LNCAP (cell line): ENCODE results near the gene CROT.

ENCODE experiments used
- TF ChIP-seq, protein P1 (sequence below): fragments of 450-650 bp; IDR thresholded peaks from 2 replicates; pipeline ENCODE4 v1.5.1; 2017; ENCODE audit warnings: mild to moderate bottlenecking

Gene CROT

DNA sequence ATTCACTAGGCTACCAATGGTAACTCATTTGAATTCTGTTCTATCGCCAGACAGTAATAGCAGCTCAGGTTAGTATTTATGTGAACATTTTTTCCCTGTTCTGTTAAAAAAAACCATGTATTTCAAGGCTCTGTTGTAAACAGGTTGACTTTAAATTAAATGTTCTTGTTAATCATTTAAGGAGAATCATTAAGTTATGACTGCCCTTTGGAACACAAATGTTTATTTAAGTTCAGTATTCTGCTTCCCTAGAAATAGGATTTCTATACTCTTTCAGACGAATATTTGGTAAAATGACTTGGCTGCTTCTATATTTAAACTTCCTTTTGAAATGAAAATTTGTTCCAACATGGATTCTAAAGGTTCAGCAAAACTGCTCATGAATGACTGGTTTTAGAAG lies 13.1 kb upstream of the CROT start:
- TF ChIP-seq, protein P1, sequence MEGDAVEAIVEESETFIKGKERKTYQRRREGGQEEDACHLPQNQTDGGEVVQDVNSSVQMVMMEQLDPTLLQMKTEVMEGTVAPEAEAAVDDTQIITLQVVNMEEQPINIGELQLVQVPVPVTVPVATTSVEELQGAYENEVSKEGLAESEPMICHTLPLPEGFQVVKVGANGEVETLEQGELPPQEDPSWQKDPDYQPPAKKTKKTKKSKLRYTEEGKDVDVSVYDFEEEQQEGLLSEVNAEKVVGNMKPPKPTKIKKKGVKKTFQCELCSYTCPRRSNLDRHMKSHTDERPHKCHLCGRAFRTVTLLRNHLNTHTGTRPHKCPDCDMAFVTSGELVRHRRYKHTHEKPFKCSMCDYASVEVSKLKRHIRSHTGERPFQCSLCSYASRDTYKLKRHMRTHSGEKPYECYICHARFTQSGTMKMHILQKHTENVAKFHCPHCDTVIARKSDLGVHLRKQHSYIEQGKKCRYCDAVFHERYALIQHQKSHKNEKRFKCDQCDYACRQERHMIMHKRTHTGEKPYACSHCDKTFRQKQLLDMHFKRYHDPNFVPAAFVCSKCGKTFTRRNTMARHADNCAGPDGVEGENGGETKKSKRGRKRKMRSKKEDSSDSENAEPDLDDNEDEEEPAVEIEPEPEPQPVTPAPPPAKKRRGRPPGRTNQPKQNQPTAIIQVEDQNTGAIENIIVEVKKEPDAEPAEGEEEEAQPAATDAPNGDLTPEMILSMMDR, result no peak

DNA sequence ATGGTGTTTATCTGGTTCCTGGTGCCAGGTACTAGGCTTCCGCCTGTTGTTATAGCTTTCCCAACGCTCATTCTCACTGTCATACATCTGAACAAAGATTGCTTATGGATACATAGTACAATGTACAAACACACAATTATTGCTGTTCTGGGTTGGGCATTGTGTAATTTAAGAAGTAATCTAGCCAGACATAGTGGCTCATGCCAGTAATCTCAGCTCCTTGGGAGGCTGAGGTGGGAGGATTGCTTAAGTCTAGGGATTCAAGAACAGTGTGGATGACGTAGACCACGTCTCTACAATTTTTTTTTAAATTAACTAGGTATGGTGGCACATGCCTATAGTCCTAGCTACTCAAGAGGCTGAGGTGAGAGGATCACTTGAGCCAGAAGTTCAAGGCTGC lies 9.3 kb upstream of the CROT start:
- TF ChIP-seq, protein P1, result no peak

DNA sequence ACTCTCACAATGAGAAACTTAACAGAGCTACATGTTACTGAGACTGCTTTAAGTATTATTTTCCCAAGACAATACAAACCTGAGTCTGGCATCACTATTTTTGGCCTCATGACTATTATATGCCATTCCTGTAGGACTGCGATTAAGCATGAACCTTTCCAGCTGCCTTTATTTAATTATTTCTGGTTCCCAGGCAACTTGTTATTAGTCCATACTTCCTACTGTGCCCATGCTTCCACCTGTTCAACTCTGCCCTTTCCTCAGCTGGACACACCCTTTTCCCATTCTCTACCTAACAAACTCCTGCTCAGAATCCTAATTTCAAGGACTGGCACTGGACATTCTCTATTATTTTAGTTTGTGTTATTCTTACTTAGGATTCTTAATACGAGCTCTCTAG lies 8.1 kb upstream of the CROT start:
- TF ChIP-seq, protein P1, result no peak

DNA sequence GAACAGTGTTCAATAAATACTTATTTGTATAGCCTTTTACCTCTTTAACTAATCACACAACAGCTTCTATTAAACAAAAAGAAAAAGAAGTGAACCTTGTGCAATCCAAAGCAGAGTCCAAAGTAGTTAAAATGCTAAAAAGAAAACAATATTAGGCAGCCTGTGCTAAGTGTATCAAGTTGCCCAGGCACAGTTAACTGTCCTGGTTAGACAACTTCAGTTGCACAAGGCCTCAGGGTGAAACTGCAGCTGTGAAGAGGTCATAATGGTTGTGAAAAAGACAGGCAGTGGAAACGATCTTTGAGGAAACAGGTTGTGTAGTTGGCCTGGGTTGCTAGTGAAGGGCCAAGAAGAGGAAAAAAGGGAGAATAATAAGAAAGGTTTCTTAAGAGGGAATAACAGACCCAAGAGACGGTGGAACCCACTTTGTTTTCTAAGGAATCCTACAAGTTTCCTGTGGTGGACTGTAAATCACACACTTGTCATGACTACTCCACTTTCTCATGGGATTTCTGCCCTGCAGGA lies 6.0 kb upstream of the CROT start:
- TF ChIP-seq, protein P1, result no peak

DNA sequence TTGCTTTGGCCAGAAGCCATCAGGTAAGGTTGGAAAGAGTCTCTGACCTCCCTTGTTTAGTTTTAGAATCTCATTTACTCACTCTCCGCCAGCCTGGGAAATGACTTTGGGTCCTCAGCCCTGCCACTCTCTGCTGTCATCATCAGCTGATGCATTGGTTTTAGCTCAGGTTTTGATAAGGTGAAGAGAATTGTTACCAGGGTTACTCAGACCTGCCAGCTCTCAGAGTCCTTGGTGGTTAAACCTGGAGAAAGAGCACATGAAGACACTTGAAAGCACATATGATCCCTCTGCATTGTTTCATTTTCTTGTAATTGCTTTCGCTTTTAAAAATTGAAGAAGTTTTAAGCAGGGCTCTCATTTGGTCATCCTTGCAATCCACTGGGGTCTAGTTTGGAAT lies 4.0 kb upstream of the CROT start:
- TF ChIP-seq, protein P1, result no peak

DNA sequence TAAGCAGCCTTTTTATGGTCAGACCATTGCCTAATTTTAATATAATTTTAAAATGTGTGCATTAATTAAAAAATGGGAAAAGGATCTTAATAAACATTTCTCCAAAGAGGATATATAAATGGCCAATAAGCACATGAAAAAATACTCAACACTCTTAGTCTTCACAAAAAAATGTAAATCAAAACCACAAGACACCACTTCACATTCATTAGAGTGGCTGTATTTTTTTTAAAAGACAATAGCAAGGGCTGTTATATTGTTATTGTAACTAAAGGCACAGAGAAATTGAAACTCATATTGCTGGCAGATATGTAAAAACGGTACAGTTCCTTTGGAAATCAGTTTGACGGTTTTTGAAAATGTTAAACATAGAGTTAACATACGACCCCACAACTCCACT lies 3.2 kb upstream of the CROT start:
- TF ChIP-seq, protein P1, result no peak

DNA sequence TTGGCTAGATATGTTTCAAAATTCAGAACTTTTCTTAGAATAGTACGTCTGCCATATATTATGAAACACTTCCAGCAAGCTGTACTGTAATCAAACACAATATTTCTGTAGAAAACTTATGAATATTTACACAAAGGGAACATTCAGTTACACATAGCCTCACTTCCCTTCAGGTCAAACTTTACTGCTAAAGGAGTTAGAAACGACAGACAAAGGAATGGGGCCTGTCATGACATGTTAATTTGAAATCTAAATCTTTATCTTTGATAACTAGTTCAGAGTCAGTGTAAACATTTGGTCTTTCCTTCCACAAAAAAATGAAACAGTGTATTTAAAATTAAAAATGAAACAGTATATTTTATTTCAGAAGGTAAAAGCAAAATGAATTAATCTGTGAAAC lies 1.0 kb upstream of the CROT start:
- TF ChIP-seq, protein P1, result no peak

DNA sequence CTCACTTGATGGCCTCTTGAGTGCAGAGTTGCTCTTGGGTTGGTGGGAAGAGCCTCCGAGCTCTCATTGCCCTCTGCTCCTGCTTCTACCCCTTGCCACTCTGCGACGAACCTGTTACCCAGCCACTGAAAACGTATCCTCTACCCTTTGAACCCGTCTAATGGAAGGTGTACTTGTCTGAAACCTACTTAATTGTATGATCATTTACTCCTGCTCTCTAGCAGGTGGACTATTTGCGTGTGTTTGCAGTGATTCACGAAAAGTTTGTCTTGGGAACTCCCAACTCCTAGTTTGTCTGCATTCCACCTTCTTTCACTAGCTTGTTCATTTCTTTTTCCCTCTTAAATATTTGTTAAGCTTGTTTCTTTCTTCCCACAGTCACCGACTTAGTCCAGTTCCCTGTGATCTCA lies 503 bp downstream of the CROT start:
- TF ChIP-seq, protein P1, result no peak
